CD4-positive, CD25-positive, alpha-beta regulatory T cell (primary cell): ENCODE data around the gene WNT7A. TPM values are rescaled to one million over a fixed set of nuclear protein-coding genes. Genes with fewer than 3 reads are reported as not detected.

Source experiments
- ATAC-seq, 2 donors: fragments of 150-1000 bp; cut with Tn5 transposase; one replicate each; pipeline ENCODE4 v1.10.0; 2021; ENCODE audit warnings: low read depth in 2 of 2, moderate number of reproducible peaks in 2 of 2, moderate library complexity in 1 of 2
- DNase-seq, 3 donors: peaks; one replicate each; pipeline versions ENCODE4 v3.0.0 to v3.0.0-alpha.2; 2012 to 2022; ENCODE audit warnings: mixed read lengths in 1 of 3
- H3K27ac ChIP-seq: one replicate; pipeline ENCODE4 v1.7.0; 2013; ENCODE audit warnings: mild to moderate bottlenecking, low read length; ENCODE audit not compliant: insufficient read depth, poor library complexity, severe bottlenecking
- H3K27me3 ChIP-seq: one replicate; pipeline ENCODE4 v1.7.0; 2013; ENCODE audit warnings: low read length; ENCODE audit not compliant: control insufficient read depth, insufficient read depth
- H3K36me3 ChIP-seq: one replicate; pipeline ENCODE4 v1.7.0; 2013; ENCODE audit warnings: mild to moderate bottlenecking, low read length, moderate library complexity; ENCODE audit not compliant: control insufficient read depth, insufficient read depth
- H3K4me1 ChIP-seq: 2 replicates; pipeline ENCODE4 v1.7.0; 2013; ENCODE audit warnings: mild to moderate bottlenecking, low read length; ENCODE audit not compliant: insufficient read depth, control insufficient read depth, poor library complexity, severe bottlenecking
- H3K4me3 ChIP-seq: one replicate; pipeline ENCODE4 v1.7.0; 2013; ENCODE audit warnings: low read depth, mild to moderate bottlenecking, low read length, moderate library complexity
- H3K9me3 ChIP-seq, 2 experiments: 1 replicate in 1 of 2; 2 replicates in 1 of 2; pipeline ENCODE4 v1.7.0; 2013; ENCODE audit warnings: low read length in 2 of 2, mild to moderate bottlenecking in 1 of 2, moderate library complexity in 1 of 2; ENCODE audit not compliant: control insufficient read depth in 2 of 2
- H3K27ac Mint-ChIP-seq, 3 donors: one replicate each; pipeline ENCODE4 v1.8.0; 2020 to 2022; ENCODE audit warnings: mild to moderate bottlenecking in 3 of 3, mixed read lengths in 3 of 3, moderate library complexity in 2 of 3
- H3K27me3 Mint-ChIP-seq: one replicate; pipeline ENCODE4 v1.8.0; 2022; ENCODE audit warnings: mild to moderate bottlenecking, mixed read lengths
- H3K36me3 Mint-ChIP-seq: one replicate; pipeline ENCODE4 v1.8.0; 2020; ENCODE audit warnings: mixed read lengths
- H3K4me1 Mint-ChIP-seq, 4 donors: one replicate each; pipeline ENCODE4 v1.8.0; 2020 to 2022; ENCODE audit warnings: mixed read lengths in 4 of 4, mild to moderate bottlenecking in 1 of 4
- H3K4me3 Mint-ChIP-seq, 4 donors: one replicate each; pipeline ENCODE4 v1.8.0; 2020 to 2022; ENCODE audit warnings: mild to moderate bottlenecking in 4 of 4, mixed read lengths in 4 of 4, moderate library complexity in 3 of 4
- H3K9me3 Mint-ChIP-seq, 7 donors: one replicate each; pipeline ENCODE4 v1.8.0; 2020 to 2022; ENCODE audit warnings: mixed read lengths in 7 of 7, mild to moderate bottlenecking in 3 of 7, moderate library complexity in 2 of 7
- polyA plus RNA-seq, 4 donors: library from polyadenylated mRNA; unstranded; fragments of 300-500 nt; fragmentation: Illumina TruSeq; gene quantifications; one replicate each; pipeline ENCODE4 v1.2.3, GENCODE V29; 2021
- total RNA-seq: library from RNA; stranded (reverse); gene quantifications from one replicate; pipeline ENCODE4 v1.2.3, GENCODE V29; 2022

The WNT7A gene
- total and polyA plus RNA-seq, 5 donors from 2014 or later = 0.34 to 2.5 (median 1.1) TPM; not detected in 1

DNA sequence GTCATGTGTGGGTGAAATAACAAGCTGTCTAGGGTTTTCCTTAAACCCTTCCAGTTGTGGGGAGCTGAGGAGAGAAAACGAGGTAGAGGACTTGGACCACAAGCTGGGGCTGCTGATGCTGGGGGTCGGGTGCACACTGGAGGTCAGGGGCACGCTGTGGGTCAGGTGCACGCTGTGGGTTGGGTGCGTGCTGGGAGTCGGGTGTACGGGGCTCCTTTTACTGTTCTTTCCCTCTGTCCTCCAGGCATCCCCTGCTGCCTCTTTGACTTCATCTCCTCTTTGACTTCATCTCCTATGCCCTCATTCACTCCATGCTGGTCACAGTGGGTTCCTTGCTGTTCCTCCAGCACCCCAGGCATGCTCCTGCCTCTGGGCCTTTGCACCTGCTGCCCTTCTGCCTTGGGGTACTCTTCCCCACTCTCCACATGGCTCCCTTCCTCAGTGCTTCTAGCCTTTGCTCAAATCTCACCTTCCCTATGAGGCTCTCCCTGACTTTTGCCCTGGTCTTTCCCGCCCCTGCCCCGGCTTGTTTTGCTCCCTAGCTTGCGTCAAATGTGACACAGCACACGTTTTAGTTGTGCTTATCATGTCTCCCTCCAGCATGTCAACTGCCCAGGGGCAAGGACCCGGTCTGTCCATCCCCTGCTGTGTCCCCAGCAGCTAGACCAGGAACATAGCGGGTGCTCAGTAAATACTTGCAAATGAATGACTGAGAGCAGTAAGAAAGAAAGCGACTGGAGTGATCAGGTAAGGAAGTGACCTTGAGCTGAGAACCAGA is 45.4 kb downstream of the WNT7A start:
- H3K27ac Mint-ChIP-seq = no peak overlapping the region
- no peak for DNase-seq
- H3K4me1 ChIP-seq = no peaks in the 10 kb centered on the region

DNA sequence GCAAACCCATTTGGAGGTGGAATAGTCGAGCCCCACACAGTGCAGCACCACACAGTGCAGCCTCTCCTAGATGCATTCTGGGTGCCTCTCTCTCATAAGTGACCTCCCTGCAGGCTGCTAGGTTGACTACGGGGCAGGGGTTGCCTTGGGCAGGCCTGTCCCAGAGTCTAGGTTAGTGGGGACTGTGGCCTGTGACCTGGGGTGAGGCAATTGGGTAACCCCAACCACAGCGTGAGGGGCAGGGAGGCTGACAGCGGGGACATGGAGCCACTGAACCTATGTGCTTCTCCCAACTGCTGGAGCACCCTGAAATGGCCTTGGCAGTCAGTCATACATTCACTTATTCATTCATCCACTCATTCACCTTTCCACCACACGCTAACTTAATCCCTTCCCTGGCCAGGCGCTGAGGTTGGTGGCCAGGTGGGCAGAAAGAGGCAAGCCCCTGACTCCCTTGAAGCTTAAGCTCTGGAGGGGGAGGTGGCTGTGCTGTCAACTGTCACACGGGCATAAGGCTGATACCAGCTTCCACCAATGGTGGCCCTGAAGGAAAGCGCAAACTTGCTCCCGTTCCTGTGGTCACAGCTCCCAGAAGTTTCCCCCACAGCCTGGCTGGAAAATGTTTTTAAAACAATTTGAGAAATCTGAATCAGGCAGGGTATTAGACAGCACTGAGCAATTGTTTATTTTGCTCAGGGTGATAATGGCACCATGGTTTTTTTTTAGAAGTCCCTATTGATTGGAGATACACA is 46.2 kb downstream of the WNT7A start:
- DNase-seq = no peak
- no peak overlapping the region for H3K27ac ChIP-seq
- no peak for ATAC-seq
- H3K36me3 ChIP-seq = no peaks in the 10 kb centered on the region
- Mint-ChIP-seq H3K9me3 (peaks cover 0 to 3% (median 0%) of the 10 kb centered on the region in 7 donors), H3K27ac (no peak overlapping the region), H3K36me3 (no peaks in the 10 kb centered on the region), H3K4me3 (no peak overlapping the region), H3K27me3 (peaks cover 10% of the 10 kb centered on the region), H3K4me1 (peaks cover 0 to 4% (median 0%) of the 10 kb centered on the region in 4 donors)
- no peaks in the 10 kb centered on the region for H3K9me3 ChIP-seq
- H3K27me3 ChIP-seq = no peaks in the 10 kb centered on the region
- no peak overlapping the region for H3K4me3 ChIP-seq
- H3K4me1 ChIP-seq = no peaks in the 10 kb centered on the region

More for the DNA sequence above, 45.4 kb downstream of the WNT7A start:
- Histone ChIP-seq H3K27me3 (no peaks in the 10 kb centered on the region), H3K4me3 (no peak overlapping the region), H3K27ac (no peak overlapping the region), H3K36me3 (no peaks in the 10 kb centered on the region), H3K9me3 (no peaks in the 10 kb centered on the region)
- no peak for ATAC-seq
- H3K36me3 Mint-ChIP-seq = no peaks in the 10 kb centered on the region
- peaks cover 0 to 3% (median 0%) of the 10 kb centered on the region in 7 donors for H3K9me3 Mint-ChIP-seq
- H3K4me1 Mint-ChIP-seq = peaks cover 0 to 4% (median 0%) of the 10 kb centered on the region in 4 donors
- peaks cover 5% of the 10 kb centered on the region for H3K27me3 Mint-ChIP-seq
- no peak overlapping the region for H3K4me3 Mint-ChIP-seq

DNA sequence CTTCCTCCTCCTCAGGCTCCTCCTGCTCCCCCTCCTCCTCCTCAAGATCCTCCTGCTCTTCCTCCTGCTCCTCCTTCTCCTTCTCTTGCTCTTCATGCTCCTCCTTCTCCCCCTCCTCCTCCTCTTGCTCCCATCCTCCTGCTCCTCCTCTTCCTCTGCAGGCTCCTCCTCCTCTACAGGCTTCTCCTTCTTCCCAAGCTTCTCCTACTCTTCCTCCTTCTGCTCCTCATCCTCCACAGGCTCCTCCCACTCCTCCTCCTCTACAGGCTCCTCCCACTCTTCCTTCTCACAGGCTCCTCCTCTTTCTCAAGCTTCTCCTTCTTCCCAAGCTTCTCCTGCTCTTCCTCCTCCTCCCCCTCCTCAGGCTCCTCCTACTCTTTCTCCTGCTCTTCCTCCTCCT is 47.7 kb downstream of the WNT7A start:
- peaks cover 0 to 3% (median 0%) of the 10 kb centered on the region in 7 donors for H3K9me3 Mint-ChIP-seq
- DNase-seq = no peak
- H3K4me1 Mint-ChIP-seq = peaks cover 0 to 4% (median 0%) of the 10 kb centered on the region in 4 donors
- H3K27ac Mint-ChIP-seq = no peak overlapping the region
- Histone ChIP-seq H3K27me3 (no peaks in the 10 kb centered on the region), H3K9me3 (no peaks in the 10 kb centered on the region), H3K36me3 (no peaks in the 10 kb centered on the region), H3K4me3 (no peak overlapping the region), H3K4me1 (no peaks in the 10 kb centered on the region), H3K27ac (no peak overlapping the region)
- no peaks in the 10 kb centered on the region for H3K36me3 Mint-ChIP-seq
- ATAC-seq = no peak
- H3K4me3 Mint-ChIP-seq = no peak overlapping the region
- H3K27me3 Mint-ChIP-seq = peaks cover 10% of the 10 kb centered on the region

DNA sequence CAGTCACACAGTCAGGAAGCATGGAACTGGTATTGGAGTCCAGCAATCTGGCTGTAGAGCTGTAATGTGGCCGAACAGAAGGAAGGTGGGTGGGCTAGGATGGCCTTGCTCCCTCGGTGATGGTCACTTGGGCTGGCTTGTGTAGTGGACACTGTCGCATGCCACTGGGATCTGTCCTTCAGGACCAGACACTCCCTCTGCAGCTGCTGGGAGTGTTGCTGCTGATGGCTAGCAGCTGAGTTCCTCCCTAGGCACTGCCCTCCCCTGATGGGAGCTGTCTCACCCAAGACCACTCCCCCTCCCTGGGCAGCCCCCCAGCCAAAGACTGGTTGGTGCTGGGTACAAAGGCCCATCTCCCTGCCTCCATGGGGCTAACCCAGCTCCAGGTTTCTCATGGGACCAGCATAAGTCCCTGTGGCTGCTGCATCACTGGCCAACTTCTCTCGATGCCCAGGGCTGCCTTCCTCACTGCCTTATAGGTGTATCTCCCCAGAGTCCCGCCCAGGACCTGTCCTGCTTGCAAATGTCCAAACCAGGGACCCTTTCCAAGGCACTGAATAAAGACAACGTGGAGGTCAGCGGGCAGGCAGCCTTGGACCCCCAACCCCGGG is 48.4 kb downstream of the WNT7A start:
- Histone ChIP-seq H3K9me3 (no peaks in the 10 kb centered on the region), H3K36me3 (no peaks in the 10 kb centered on the region), H3K4me3 (no peak overlapping the region), H3K27me3 (no peaks in the 10 kb centered on the region), H3K27ac (no peak overlapping the region), H3K4me1 (no peaks in the 10 kb centered on the region)
- Mint-ChIP-seq H3K9me3 (peaks cover 0 to 3% (median 0%) of the 10 kb centered on the region in 7 donors), H3K4me1 (peaks cover 0 to 4% (median 0%) of the 10 kb centered on the region in 4 donors), H3K27me3 (peaks cover 11% of the 10 kb centered on the region), H3K27ac (no peak overlapping the region), H3K4me3 (no peak overlapping the region), H3K36me3 (no peaks in the 10 kb centered on the region)
- ATAC-seq = no peak
- no peak for DNase-seq

DNA sequence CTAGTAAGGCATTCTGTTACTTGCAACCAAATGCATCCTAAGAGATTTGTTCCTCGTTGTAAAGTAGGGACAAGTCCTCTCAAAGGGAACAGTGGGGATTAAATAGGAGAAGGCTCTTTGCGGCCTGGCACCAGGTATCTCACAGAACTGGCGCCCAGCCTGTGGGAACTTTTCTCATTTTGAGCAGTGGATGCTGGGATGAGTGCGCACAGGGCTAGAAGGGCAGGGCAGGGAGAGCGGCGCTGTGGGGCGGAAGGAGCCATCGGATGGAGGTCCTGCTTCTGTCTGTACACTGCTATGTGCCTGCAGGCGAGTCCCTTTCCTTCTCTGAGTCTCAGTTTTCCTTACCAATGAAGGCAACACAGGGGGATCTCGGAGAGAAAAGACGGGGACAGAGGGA is 50.6 kb downstream of the WNT7A start:
- Histone ChIP-seq H3K4me3 (no peak overlapping the region), H3K9me3 (no peaks in the 10 kb centered on the region), H3K27ac (no peak overlapping the region), H3K27me3 (no peaks in the 10 kb centered on the region), H3K36me3 (no peaks in the 10 kb centered on the region), H3K4me1 (no peaks in the 10 kb centered on the region)
- peaks cover 0 to 3% (median 0%) of the 10 kb centered on the region in 7 donors for H3K9me3 Mint-ChIP-seq
- no peaks in the 10 kb centered on the region for H3K4me1 Mint-ChIP-seq
- ATAC-seq (no peak), DNase-seq (no peak)
- H3K4me3 Mint-ChIP-seq = peak overlapping the region in 1 of 4 donors; percentile 63
- no peaks in the 10 kb centered on the region for H3K36me3 Mint-ChIP-seq
- peak overlapping the region in 1 of 3 donors; percentile 6 for H3K27ac Mint-ChIP-seq
- peaks cover 12% of the 10 kb centered on the region for H3K27me3 Mint-ChIP-seq

DNA sequence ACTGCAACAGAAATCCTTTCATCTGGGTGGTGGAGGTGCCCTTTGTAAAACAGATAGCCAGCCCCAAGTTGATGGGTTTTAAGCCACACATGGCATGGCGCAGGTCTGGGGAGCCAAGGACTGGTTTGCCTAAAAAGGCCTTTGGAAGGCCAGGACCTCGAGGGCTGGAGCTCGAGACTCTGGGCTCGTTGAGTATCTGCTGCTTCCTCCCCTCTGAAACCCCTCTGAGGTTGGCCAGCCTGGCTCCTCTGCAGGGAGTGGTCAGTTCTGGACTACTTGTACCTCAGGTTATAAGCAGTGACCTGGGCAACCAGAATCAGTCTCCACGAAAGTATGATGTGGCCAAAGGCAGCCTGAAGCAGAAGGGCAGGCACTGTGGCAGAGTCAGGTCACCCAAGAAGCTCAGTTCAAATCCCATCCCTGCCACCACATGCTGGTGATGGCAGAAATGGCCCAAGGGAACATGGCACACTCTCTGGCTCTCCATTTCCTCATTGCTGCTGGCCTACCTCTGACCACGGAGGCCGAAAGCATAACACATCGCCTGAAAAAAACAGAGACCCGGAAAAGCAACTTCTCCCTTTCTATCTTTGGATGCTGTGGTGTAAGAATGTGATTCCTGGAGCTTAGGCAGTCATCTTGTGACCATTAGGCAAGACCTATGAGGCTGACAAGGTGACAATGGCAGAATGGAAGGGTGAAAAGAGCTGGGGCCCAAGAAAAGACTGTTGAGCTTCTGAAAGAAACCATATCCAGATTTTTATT is 51.2 kb downstream of the WNT7A start:
- Mint-ChIP-seq H3K9me3 (peaks cover 0 to 2% (median 0%) of the 10 kb centered on the region in 7 donors), H3K4me3 (no peak overlapping the region), H3K4me1 (no peaks in the 10 kb centered on the region), H3K27ac (no peak overlapping the region), H3K36me3 (no peaks in the 10 kb centered on the region), H3K27me3 (peaks cover 12% of the 10 kb centered on the region)
- Histone ChIP-seq H3K27me3 (no peaks in the 10 kb centered on the region), H3K4me3 (no peak overlapping the region), H3K4me1 (no peaks in the 10 kb centered on the region), H3K36me3 (no peaks in the 10 kb centered on the region), H3K27ac (no peak overlapping the region), H3K9me3 (no peaks in the 10 kb centered on the region)
- ATAC-seq (no peak), DNase-seq (no peak)

DNA sequence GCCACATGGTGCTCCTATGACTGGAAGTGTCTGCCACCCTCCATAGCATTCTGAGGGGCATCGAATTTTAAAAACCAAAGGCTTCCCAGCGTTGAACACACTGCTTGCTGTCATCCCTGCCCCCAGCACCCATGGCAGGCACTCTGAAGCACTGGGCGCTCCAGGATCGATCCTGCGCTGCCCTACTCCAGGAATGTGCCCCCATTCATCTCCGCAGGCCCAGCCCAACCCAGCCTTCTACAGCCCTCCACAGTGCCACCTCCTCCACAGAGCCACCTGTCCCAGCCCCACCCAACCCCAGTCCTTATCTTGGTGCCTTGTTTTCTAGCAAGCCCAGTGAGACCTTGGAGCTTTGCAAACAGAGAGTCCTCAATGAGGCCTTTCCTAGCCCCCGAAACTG is 52.2 kb downstream of the WNT7A start:
- no peaks in the 10 kb centered on the region for H3K36me3 Mint-ChIP-seq
- ATAC-seq (no peak), DNase-seq (no peak)
- H3K27ac Mint-ChIP-seq = no peak overlapping the region
- Histone ChIP-seq H3K36me3 (no peaks in the 10 kb centered on the region), H3K4me3 (no peak overlapping the region), H3K27me3 (no peaks in the 10 kb centered on the region), H3K9me3 (no peaks in the 10 kb centered on the region), H3K4me1 (no peaks in the 10 kb centered on the region), H3K27ac (no peak overlapping the region)
- peaks cover 12% of the 10 kb centered on the region for H3K27me3 Mint-ChIP-seq
- peaks cover 0 to 2% (median 0%) of the 10 kb centered on the region in 7 donors for H3K9me3 Mint-ChIP-seq
- no peaks in the 10 kb centered on the region for H3K4me1 Mint-ChIP-seq
- no peak overlapping the region for H3K4me3 Mint-ChIP-seq
